ENCODE measurements around the gene DHX34.
"Not testable (repeated sequence)": the region's sequence is repeated elsewhere in the genome, so short reads cannot be mapped to it uniquely, and the experiment has no call there.

DHX34 gene

DNA sequence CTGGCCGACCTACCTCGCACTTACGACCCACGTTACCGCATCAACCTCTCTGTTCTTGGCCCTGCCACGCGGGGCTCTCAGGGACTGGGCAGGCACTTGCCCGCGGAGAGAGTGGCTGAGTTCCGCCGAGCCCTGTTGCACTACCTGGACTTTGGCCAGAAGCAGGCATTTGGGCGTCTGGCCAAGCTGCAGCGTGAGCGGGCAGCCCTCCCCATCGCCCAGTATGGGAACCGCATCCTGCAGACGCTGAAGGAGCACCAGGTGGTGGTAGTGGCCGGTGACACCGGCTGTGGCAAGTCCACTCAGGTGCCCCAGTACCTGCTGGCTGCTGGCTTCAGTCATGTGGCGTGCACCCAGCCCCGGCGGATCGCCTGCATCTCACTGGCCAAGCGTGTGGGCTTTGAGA, 4.2 kb downstream of the DHX34 start:
- no peak overlapping the region for H3K4me3 ChIP-seq (ENCODE audit: low read length)
- peaks cover 50% of the 10 kb centered on the region for H3K36me3 ChIP-seq (ENCODE audit: control insufficient read depth, low read depth, low read length)
- peaks cover 4% of the 10 kb centered on the region for H3K27me3 ChIP-seq (ENCODE audit: control insufficient read depth, insufficient read depth, low read length)
- H3K9me3 ChIP-seq (ENCODE audit: control insufficient read depth, low read depth, low read length), result no peaks in the 10 kb centered on the region
- no peak overlapping the region for H3K27ac ChIP-seq (ENCODE audit: low read length)
- no peak overlapping the region for H3K9ac ChIP-seq (ENCODE audit: low read length)
- peaks cover 9% of the 10 kb centered on the region for H3K4me1 ChIP-seq (ENCODE audit: control insufficient read depth, low read depth, low read length)

DNA sequence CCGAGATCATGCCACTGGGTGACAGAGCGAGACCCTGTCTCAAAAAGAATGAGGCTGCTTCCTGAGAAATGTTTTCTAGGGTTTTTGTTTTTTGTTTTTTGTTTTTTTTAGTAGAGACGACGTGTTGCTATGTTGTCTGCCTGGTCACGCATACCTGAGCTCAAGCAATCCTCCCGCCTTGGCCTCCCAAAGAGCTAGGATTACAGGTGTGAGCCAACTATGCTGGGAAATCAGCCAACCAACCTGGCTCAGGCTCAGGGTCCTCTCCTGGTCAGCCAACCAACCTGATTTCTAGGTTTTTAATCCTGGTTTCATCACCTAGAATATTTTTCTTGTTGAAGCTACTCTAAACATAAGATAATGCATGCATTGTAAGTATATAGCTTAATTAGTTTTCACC, 7.8 kb downstream of the DHX34 start:
- no peak overlapping the region for H3K9ac ChIP-seq (ENCODE audit: low read length)
- peaks cover 82% of the 10 kb centered on the region for H3K36me3 ChIP-seq (ENCODE audit: control insufficient read depth, low read depth, low read length)
- H3K9me3 ChIP-seq (ENCODE audit: control insufficient read depth, low read depth, low read length), result no peaks in the 10 kb centered on the region
- no peak overlapping the region for H3K27ac ChIP-seq (ENCODE audit: low read length)
- peaks cover 3% of the 10 kb centered on the region for H3K4me1 ChIP-seq (ENCODE audit: control insufficient read depth, low read depth, low read length)
- H3K4me3 ChIP-seq (ENCODE audit: low read length), result no peak overlapping the region
- H3K27me3 ChIP-seq (ENCODE audit: control insufficient read depth, insufficient read depth, low read length), result no peaks in the 10 kb centered on the region

DNA sequence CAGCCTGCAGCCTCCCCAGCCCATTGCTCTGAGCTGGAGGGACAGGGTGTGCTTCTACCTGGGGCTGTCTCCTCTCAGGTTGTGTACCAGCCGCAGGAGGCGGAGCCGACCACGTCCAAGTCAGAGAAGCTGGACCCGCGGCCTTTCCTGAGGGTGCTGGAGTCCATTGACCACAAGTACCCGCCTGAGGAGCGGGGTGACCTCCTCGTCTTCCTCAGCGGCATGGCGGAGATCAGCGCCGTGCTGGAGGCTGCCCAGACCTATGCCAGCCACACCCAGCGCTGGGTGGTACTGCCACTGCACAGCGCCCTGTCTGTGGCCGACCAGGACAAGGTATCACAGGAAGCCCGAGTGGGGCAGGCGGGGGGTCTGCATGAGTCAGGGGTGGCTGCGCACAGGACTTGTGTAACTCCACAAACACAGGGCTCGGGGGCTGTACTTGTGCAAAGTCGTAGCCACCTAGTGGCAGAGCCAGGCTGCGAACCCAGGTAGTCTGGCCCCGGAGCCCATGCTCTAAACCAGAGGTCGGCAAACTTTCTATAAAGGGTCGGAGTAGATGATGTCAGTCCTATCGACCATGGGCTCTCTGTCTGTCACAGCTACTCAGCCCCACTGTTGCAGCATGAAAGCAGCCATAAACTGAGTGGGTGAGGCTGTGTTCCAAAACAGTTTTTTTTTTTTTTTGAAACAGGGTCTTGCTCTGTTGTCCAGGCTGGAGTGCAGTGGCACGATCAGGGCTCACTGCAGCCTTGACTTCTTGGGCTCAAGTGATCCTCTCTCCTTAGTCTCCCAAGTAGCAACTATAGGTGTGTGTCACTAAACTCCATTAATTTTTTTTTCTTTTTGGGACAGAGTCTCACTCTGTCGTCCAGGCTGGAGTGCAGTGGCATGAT, 8.9 kb downstream of the DHX34 start:
- Histone ChIP-seq H3K27me3 (ENCODE audit: control insufficient read depth, insufficient read depth, low read length) (no peaks in the 10 kb centered on the region), H3K4me3 (ENCODE audit: low read length) (no peak overlapping the region), H3K9ac (ENCODE audit: low read length) (no peak overlapping the region), H3K9me3 (ENCODE audit: control insufficient read depth, low read depth, low read length) (no peaks in the 10 kb centered on the region), H3K27ac (ENCODE audit: low read length) (no peak overlapping the region), H3K36me3 (ENCODE audit: control insufficient read depth, low read depth, low read length) (peaks cover 83% of the 10 kb centered on the region), H3K4me1 (ENCODE audit: control insufficient read depth, low read depth, low read length) (no peaks in the 10 kb centered on the region)

DNA sequence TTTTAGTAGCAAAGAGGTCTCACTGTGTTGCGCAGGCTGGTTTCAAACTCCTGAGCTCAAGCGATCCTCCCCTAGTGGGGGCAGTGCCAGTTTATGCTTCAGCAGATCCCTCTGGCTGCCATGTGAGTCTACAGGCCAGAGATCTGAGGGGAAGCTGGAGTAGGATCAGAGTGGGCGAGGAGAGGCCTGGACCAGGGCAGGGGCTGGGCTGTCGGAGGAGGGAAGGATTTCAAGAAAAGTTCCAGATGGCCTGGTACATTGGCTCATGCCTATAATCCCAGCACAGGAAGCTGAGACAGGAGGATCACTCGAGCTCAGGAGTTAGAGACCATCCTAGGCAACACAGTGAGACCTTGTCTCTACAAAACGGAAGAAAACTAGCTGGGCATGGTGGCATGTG, 9.8 kb downstream of the DHX34 start:
- H3K4me1 ChIP-seq (ENCODE audit: control insufficient read depth, low read depth, low read length), result no peaks in the 10 kb centered on the region
- no peak overlapping the region for H3K27ac ChIP-seq (ENCODE audit: low read length)
- no peaks in the 10 kb centered on the region for H3K27me3 ChIP-seq (ENCODE audit: control insufficient read depth, insufficient read depth, low read length)
- H3K4me3 ChIP-seq (ENCODE audit: low read length), result no peak overlapping the region
- H3K9ac ChIP-seq (ENCODE audit: low read length), result no peak overlapping the region
- H3K9me3 ChIP-seq (ENCODE audit: control insufficient read depth, low read depth, low read length), result no peaks in the 10 kb centered on the region
- peaks cover 84% of the 10 kb centered on the region for H3K36me3 ChIP-seq (ENCODE audit: control insufficient read depth, low read depth, low read length)

DNA sequence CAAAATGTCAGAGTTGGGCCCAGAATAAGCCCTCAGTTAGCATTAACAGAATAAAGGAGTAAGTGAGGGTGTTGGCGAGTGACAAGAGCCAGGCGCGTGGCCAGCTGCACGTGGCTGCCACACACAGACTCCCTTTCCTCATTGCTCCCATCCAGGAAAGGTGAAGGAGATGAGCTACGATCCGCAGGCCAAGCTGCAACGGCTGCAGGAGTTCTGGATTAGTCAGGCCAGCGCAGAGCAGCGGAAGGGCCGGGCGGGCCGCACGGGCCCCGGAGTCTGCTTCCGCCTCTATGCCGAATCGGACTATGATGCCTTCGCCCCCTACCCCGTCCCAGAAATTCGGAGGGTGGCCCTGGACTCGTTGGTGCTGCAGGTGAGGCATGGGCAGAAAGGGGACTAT, 13.2 kb downstream of the DHX34 start:
- Histone ChIP-seq H3K9ac (ENCODE audit: low read length) (no peak overlapping the region), H3K9me3 (ENCODE audit: control insufficient read depth, low read depth, low read length) (no peaks in the 10 kb centered on the region), H3K27me3 (ENCODE audit: control insufficient read depth, insufficient read depth, low read length) (no peaks in the 10 kb centered on the region), H3K4me1 (ENCODE audit: control insufficient read depth, low read depth, low read length) (no peaks in the 10 kb centered on the region), H3K36me3 (ENCODE audit: control insufficient read depth, low read depth, low read length) (peaks cover 67% of the 10 kb centered on the region), H3K27ac (ENCODE audit: low read length) (no peak overlapping the region), H3K4me3 (ENCODE audit: low read length) (no peak overlapping the region)

DNA sequence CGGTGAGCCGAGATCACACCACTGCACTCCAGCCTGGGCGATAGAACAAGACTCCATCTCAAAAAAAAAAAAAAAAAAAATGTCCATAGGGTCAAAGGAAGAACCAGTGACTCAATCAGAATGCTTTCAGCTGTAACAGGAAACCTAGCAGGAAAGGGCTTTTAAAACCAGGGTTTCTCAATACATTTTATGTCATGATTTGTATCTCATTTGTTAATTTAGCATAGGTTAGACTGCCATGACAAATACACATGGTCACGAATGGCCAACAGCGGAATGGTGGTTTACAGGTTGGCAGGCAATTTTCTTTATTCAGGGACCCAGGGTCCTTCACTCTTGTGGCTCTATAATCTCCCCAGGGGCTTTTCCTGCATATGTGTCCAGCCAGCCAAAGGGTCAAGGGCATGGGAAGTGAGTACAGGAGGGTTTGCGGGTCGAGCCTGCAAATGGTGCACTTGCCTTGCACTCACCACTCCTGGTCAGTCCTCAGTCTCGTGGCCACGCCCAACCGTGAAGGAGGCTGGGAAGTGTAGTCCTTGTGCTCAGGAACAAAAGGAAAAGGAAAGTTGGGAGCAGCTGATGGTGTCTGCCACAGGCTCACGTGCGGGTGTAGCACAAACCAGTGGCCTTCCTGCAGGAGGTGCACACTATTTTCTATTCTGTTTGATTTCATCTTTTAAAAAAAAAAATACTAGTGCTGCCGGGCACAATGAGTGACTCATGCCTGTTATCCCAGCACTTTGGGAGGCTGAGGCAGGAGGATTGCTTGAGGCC, 14.8 kb downstream of the DHX34 start:
- H3K27ac ChIP-seq (ENCODE audit: low read length), result no peak overlapping the region
- H3K9ac ChIP-seq (ENCODE audit: low read length), result no peak overlapping the region
- no peaks in the 10 kb centered on the region for H3K27me3 ChIP-seq (ENCODE audit: control insufficient read depth, insufficient read depth, low read length)
- H3K9me3 ChIP-seq (ENCODE audit: control insufficient read depth, low read depth, low read length), result no peaks in the 10 kb centered on the region
- H3K36me3 ChIP-seq (ENCODE audit: control insufficient read depth, low read depth, low read length), result peaks cover 58% of the 10 kb centered on the region
- H3K4me1 ChIP-seq (ENCODE audit: control insufficient read depth, low read depth, low read length), result no peaks in the 10 kb centered on the region
- no peak overlapping the region for H3K4me3 ChIP-seq (ENCODE audit: low read length)

DNA sequence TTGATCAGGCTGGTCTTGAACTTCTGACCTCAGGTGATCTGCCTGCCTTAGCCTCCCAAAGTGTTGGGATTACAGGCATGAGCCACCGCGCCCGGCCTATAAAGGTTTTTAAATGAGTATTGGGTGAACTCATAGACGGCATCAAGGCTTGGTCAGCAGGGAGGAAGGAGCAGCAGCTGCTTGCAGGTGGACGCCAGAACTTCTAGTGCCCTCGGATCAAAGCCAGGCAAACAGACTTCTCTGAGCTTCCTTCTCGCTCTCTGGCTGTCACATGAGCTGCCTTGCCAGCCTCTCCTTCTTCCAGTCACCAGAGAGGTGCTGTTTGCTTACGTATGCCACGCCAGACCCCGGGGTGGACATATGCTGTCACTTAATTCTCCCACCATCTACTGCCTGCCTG, 16.3 kb downstream of the DHX34 start:
- not testable (repeated sequence) for H3K9ac ChIP-seq (ENCODE audit: low read length); H3K4me3 ChIP-seq (ENCODE audit: low read length); H3K27ac ChIP-seq (ENCODE audit: low read length); H3K4me1 ChIP-seq (ENCODE audit: control insufficient read depth, low read depth, low read length); H3K9me3 ChIP-seq (ENCODE audit: control insufficient read depth, low read depth, low read length); H3K27me3 ChIP-seq (ENCODE audit: control insufficient read depth, insufficient read depth, low read length)
- H3K36me3 ChIP-seq (ENCODE audit: control insufficient read depth, low read depth, low read length), result peaks cover 59% of the 10 kb centered on the region

DNA sequence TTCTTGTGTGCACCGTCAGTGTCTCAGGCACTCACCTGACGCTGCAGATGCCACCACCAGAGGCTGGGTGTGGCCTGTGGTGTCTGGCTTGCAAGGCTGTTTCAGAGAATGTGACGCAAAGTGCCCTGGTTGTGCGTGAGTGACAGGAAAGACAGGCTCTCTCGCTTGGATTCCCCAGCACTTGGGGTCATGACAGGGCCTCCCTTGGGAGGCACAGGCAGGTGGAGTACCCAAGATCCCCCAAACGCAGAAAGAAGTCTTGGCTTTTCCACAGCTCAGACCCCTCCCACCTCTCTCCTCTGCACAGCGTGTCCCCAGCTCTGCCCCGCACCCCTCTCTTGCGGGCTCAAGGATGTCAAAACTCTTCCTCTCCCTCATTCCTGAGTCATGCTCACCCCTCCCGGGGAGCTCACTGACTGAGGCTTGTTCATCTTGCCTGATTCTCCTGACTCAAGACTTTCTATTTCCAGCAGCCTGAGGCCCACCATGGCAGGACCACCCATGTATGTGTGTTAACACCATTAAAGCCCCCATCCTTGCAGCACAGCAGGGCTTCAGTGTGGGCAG, 21.0 kb downstream of the DHX34 start:
- no peak overlapping the region for H3K27ac ChIP-seq (ENCODE audit: low read length)
- no peak overlapping the region for H3K9ac ChIP-seq (ENCODE audit: low read length)
- H3K27me3 ChIP-seq (ENCODE audit: control insufficient read depth, insufficient read depth, low read length), result no peaks in the 10 kb centered on the region
- H3K9me3 ChIP-seq (ENCODE audit: control insufficient read depth, low read depth, low read length), result no peaks in the 10 kb centered on the region
- peaks cover 60% of the 10 kb centered on the region for H3K36me3 ChIP-seq (ENCODE audit: control insufficient read depth, low read depth, low read length)
- no peaks in the 10 kb centered on the region for H3K4me1 ChIP-seq (ENCODE audit: control insufficient read depth, low read depth, low read length)
- H3K4me3 ChIP-seq (ENCODE audit: low read length), result no peak overlapping the region

DNA sequence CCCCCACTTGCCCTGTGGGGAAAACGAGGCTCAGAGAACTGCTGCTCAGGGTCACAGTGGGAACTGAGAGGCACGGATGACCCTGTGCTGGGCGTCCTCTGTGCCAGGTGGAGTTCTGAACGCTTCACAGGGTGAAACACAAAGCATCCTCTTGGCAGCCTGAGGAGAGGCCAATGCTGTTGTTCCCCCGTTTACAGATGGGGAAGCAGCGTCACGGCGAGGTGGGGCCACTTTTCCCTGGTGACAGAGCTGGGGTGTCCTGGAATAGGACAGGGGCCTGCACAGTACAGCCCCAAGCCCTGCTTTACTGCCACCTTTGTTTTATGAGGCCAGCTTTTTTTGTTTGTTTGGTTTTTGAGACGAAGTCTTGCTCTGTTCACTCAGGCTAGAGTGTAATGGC, 22.1 kb downstream of the DHX34 start:
- H3K27me3 ChIP-seq (ENCODE audit: control insufficient read depth, insufficient read depth, low read length), result no peaks in the 10 kb centered on the region
- no peak overlapping the region for H3K4me3 ChIP-seq (ENCODE audit: low read length)
- no peak overlapping the region for H3K9ac ChIP-seq (ENCODE audit: low read length)
- no peaks in the 10 kb centered on the region for H3K4me1 ChIP-seq (ENCODE audit: control insufficient read depth, low read depth, low read length)
- H3K27ac ChIP-seq (ENCODE audit: low read length), result no peak overlapping the region
- no peaks in the 10 kb centered on the region for H3K9me3 ChIP-seq (ENCODE audit: control insufficient read depth, low read depth, low read length)
- peaks cover 66% of the 10 kb centered on the region for H3K36me3 ChIP-seq (ENCODE audit: control insufficient read depth, low read depth, low read length)

DNA sequence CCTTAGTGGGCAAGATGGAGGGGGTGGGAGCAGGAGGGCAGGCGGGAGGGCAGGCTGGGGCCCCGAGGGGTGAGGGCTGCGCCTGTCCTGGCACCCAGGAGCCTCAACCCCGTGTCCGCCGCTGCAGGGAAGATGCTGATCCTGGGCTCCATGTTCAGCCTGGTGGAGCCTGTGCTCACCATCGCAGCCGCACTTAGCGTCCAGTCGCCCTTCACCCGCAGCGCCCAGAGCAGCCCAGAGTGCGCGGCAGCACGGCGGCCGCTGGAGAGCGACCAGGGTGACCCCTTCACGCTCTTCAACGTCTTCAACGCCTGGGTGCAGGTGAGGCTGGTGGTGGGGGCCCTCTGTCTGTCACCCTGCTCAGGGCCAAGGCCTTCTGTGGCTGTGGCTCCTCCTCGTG, 23.5 kb downstream of the DHX34 start:
- H3K27ac ChIP-seq (ENCODE audit: low read length), result no peak overlapping the region
- H3K9me3 ChIP-seq (ENCODE audit: control insufficient read depth, low read depth, low read length), result no peaks in the 10 kb centered on the region
- H3K4me3 ChIP-seq (ENCODE audit: low read length), result no peak overlapping the region
- H3K9ac ChIP-seq (ENCODE audit: low read length), result no peak overlapping the region
- H3K27me3 ChIP-seq (ENCODE audit: control insufficient read depth, insufficient read depth, low read length), result no peaks in the 10 kb centered on the region
- H3K4me1 ChIP-seq (ENCODE audit: control insufficient read depth, low read depth, low read length), result no peaks in the 10 kb centered on the region
- peaks cover 72% of the 10 kb centered on the region for H3K36me3 ChIP-seq (ENCODE audit: control insufficient read depth, low read depth, low read length)

DNA sequence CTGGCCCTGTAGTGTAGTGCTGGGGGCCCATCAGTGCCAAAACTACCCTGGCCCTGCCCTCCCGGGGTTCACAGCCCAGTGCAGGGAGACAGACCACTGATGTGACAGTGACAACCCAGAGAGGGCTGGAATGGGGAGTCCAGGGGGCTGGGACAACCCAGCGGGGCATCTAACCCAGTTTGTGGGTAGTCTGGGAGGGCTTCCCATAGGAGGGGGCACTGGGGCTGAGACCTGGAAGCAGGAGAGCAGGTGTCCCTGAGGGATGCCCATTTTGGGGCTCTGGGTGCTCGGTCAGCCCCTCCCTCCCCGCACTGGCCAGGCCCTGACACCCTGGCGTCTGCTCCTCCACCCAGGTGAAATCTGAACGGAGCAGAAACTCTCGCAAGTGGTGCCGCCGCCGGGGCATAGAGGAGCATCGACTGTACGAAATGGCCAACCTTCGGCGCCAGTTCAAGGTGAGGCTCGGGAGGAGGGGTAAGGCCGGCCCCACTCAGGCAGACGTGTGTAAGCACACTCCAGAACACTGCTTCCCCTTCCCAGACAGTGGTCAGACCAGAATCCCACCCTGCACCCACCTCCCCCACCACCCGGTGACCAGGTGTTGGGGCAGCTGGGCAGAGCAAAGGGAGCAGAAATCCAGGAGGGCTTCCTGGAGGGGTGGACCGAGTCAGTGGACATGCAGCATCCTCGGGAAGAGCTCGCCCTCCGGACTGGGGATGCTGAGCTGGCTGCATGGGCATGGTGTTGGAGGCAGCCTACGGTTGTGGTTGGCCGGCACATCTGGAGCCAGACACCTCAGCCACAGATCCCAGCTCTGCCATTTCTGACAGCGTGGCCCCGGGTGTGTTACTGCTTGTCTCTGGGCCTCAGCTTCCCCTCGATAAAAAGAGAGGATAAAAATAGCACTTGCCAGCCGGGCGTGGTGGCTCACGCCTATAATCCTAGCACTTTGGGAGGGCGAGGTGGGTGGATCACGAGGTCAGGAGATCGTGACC, 24.4 kb downstream of the DHX34 start:
- no peak overlapping the region for H3K9ac ChIP-seq (ENCODE audit: low read length)
- H3K9me3 ChIP-seq (ENCODE audit: control insufficient read depth, low read depth, low read length), result no peaks in the 10 kb centered on the region
- H3K4me1 ChIP-seq (ENCODE audit: control insufficient read depth, low read depth, low read length), result no peaks in the 10 kb centered on the region
- no peaks in the 10 kb centered on the region for H3K27me3 ChIP-seq (ENCODE audit: control insufficient read depth, insufficient read depth, low read length)
- no peak overlapping the region for H3K4me3 ChIP-seq (ENCODE audit: low read length)
- no peak overlapping the region for H3K27ac ChIP-seq (ENCODE audit: low read length)
- H3K36me3 ChIP-seq (ENCODE audit: control insufficient read depth, low read depth, low read length), result peaks cover 78% of the 10 kb centered on the region

All from iPS-18a (cell line).